ENCODE data around the gene ZNF521.

Gene ZNF521

DNA sequence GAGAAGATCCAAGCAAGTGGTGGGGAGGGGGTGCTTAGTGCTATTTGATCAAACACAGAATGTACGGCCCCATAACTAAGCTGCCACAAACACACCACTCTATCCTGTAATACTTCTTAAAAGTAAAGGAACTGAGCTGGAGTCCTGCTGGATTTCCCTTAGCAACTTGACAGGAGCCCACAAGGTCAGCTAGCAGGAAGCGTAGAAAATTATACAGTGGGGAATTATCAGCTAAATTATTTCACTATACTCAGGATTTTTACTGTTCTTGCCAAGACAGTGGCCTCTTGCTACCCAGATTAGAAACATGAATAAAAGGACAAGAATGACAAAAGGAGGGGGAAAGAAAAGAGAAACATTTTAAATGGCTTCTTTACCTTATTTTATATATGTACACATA lies 217.1 kb downstream of the ZNF521 start:
- H2AFZ ChIP-seq (ENCODE audit: low read depth, low read length, severe bottlenecking) = no peak overlapping the region
- no peaks in the 10 kb centered on the region for H3F3A ChIP-seq (ENCODE audit: insufficient read depth)
- H3K27me3 ChIP-seq (ENCODE audit: low read length) = no peaks in the 10 kb centered on the region
- H3K4me2 ChIP-seq (ENCODE audit: low read depth, low read length, poor library complexity, severe bottlenecking) = no peak overlapping the region
- no peaks in the 10 kb centered on the region for H4K20me1 ChIP-seq (ENCODE audit: low read depth, low read length)
- TF ChIP-seq EZH2phosphoT487 (conservative IDR thresholded peaks at IDR 0.05; ENCODE audit: low read length) = no peak
- TF ChIP-seq, protein P1, sequence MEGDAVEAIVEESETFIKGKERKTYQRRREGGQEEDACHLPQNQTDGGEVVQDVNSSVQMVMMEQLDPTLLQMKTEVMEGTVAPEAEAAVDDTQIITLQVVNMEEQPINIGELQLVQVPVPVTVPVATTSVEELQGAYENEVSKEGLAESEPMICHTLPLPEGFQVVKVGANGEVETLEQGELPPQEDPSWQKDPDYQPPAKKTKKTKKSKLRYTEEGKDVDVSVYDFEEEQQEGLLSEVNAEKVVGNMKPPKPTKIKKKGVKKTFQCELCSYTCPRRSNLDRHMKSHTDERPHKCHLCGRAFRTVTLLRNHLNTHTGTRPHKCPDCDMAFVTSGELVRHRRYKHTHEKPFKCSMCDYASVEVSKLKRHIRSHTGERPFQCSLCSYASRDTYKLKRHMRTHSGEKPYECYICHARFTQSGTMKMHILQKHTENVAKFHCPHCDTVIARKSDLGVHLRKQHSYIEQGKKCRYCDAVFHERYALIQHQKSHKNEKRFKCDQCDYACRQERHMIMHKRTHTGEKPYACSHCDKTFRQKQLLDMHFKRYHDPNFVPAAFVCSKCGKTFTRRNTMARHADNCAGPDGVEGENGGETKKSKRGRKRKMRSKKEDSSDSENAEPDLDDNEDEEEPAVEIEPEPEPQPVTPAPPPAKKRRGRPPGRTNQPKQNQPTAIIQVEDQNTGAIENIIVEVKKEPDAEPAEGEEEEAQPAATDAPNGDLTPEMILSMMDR (IDR thresholded peaks at IDR 0.05; ENCODE audit: insufficient read depth, low read length, poor library complexity, severe bottlenecking) = no peak
- H3K9me2 ChIP-seq (replicated peaks; ENCODE audit: insufficient read depth, low read length) = no peaks in the 10 kb centered on the region
- no peaks in the 10 kb centered on the region for H3K9me3 ChIP-seq (ENCODE audit: insufficient read depth, low read length)
- no peak overlapping the region for H3K9ac ChIP-seq (ENCODE audit: low read length)
- H3K79me2 ChIP-seq (ENCODE audit: insufficient read depth, low read length) = no peaks in the 10 kb centered on the region
- H3K36me3 ChIP-seq (ENCODE audit: low read length) = no peaks in the 10 kb centered on the region
- no peak overlapping the region for H3K27ac ChIP-seq (ENCODE audit: low read depth, low read length)
- H3K4me3 ChIP-seq (ENCODE audit: insufficient read depth, low read length, poor library complexity, severe bottlenecking) = no peak overlapping the region

DNA sequence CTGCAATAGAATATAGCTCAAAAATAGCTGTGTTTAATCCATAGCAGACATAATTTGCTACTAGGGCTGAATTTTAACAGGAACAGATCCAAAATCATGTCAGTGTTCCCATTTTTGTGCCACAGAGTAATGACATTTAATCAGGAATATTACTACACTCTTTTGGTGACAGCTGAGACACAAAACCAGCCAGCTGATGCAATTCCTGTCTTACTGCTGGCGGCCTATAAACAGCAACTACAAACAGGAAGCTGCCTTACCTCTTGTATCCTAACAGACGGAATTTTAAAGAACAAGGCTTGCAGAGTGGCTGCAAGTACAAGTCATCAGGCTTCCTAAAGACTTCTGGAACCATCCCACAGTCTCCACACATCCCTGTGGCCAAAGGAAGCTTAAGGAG lies 218.1 kb downstream of the ZNF521 start:
- H3K9ac ChIP-seq (ENCODE audit: low read length) = no peak overlapping the region
- H3K4me2 ChIP-seq (ENCODE audit: low read depth, low read length, poor library complexity, severe bottlenecking) = no peak overlapping the region
- H3K27me3 ChIP-seq (ENCODE audit: low read length) = no peaks in the 10 kb centered on the region
- no peak overlapping the region for H3K27ac ChIP-seq (ENCODE audit: low read depth, low read length)
- no peak overlapping the region for H2AFZ ChIP-seq (ENCODE audit: low read depth, low read length, severe bottlenecking)
- no peaks in the 10 kb centered on the region for H3F3A ChIP-seq (ENCODE audit: insufficient read depth)
- H3K4me3 ChIP-seq (ENCODE audit: insufficient read depth, low read length, poor library complexity, severe bottlenecking) = no peak overlapping the region
- no peaks in the 10 kb centered on the region for H3K9me2 ChIP-seq (replicated peaks; ENCODE audit: insufficient read depth, low read length)
- no peaks in the 10 kb centered on the region for H3K36me3 ChIP-seq (ENCODE audit: low read length)
- TF ChIP-seq EZH2phosphoT487 (conservative IDR thresholded peaks at IDR 0.05; ENCODE audit: low read length) = no peak
- TF ChIP-seq, protein P1 (IDR thresholded peaks at IDR 0.05; ENCODE audit: insufficient read depth, low read length, poor library complexity, severe bottlenecking) = no peak
- H3K9me3 ChIP-seq (ENCODE audit: insufficient read depth, low read length) = no peaks in the 10 kb centered on the region
- no peaks in the 10 kb centered on the region for H3K79me2 ChIP-seq (ENCODE audit: insufficient read depth, low read length)
- no peaks in the 10 kb centered on the region for H4K20me1 ChIP-seq (ENCODE audit: low read depth, low read length)

DNA sequence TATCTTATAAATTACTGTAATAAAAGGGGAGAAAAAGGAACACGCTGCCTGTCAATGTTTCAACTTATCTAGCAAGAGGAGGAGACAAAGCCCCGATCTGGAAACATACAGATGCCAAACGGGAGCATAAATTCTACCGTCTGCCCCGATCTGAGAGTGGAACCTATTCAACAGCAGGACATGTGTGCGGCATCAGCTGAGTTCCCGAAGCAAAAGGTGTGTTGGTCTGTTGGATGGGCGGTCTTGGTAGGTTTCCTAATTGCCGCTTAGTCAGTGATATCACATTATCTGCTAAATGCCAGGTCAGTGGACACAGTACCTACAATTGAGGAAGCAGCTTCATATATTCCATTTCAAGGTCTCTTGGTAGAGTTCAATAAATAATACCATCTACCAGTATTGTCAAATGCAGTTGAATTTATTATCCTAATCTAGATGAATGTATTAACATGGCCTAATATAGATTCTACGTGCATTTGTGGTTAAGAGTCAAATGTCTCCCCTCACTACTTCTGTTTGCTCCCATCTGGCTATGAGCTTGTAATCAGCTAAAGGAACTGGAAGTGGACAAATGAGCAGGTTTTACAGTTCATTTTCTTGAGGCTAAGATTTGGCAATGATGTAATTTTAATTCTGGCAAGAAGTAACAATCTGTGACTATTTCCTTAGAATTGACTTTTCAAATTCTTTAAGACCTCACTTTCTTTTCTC lies 219.0 kb downstream of the ZNF521 start:
- no peak overlapping the region for H3K9ac ChIP-seq (ENCODE audit: low read length)
- no peaks in the 10 kb centered on the region for H4K20me1 ChIP-seq (ENCODE audit: low read depth, low read length)
- no peak overlapping the region for H3K4me2 ChIP-seq (ENCODE audit: low read depth, low read length, poor library complexity, severe bottlenecking)
- H3F3A ChIP-seq (ENCODE audit: insufficient read depth) = no peaks in the 10 kb centered on the region
- H3K27me3 ChIP-seq (ENCODE audit: low read length) = no peaks in the 10 kb centered on the region
- H2AFZ ChIP-seq (ENCODE audit: low read depth, low read length, severe bottlenecking) = no peak overlapping the region
- no peak overlapping the region for H3K4me3 ChIP-seq (ENCODE audit: insufficient read depth, low read length, poor library complexity, severe bottlenecking)
- TF ChIP-seq, protein P1 (IDR thresholded peaks at IDR 0.05; ENCODE audit: insufficient read depth, low read length, poor library complexity, severe bottlenecking) = no peak
- TF ChIP-seq EZH2phosphoT487 (conservative IDR thresholded peaks at IDR 0.05; ENCODE audit: low read length) = no peak
- no peaks in the 10 kb centered on the region for H3K9me2 ChIP-seq (replicated peaks; ENCODE audit: insufficient read depth, low read length)
- H3K36me3 ChIP-seq (ENCODE audit: low read length) = no peaks in the 10 kb centered on the region
- no peaks in the 10 kb centered on the region for H3K79me2 ChIP-seq (ENCODE audit: insufficient read depth, low read length)
- H3K27ac ChIP-seq (ENCODE audit: low read depth, low read length) = no peak overlapping the region
- H3K9me3 ChIP-seq (ENCODE audit: insufficient read depth, low read length) = no peaks in the 10 kb centered on the region

Data from SU-DHL-6 (cell line).